GM18873 (cell line): Measurements from ENCODE around the gene LASP1NB.
"Not testable (repeated sequence)": the region's sequence is repeated elsewhere in the genome, so short reads cannot be mapped to it uniquely, and the experiment has no call there.

Experiments used
- ATAC-seq: cut with Tn5 transposase; IDR thresholded peaks from one replicate; pipeline ENCODE4 v1.9.1; 2021; ENCODE audit warnings: mild to moderate bottlenecking, moderate library complexity, moderate number of reproducible peaks; ENCODE audit not compliant: unreplicated experiment, low FRiP score

Gene LASP1NB

DNA sequence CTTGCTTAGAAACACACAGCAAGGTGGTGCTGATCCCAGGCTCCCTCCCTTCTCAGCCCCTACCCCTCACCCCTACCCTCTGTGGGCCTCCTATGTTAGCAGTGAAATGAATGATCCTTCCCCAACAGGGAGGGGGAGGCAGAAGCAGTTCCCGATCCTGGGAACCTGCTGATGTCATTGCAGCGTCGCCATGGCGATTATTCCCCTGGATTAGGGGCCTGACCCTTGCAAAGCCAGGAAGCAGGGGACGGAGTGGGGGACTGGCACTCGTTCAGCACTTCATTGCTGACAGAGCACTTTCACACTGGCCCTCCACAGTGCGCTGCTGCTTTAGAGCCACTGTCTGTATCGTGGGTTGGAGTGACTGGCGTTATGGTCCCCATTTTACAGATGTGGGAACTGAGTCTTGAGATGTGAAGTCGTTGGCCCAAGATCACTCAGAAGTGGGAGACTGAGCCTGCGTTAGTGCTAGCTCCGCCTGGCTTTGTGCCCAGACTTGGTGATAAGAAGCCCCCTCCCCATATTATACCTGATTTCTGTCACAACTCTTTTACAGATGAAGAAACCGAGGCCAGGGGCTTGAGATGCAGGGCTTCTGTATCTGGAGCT is 29.0 kb upstream of the LASP1NB start:
- ATAC-seq, result no peak

DNA sequence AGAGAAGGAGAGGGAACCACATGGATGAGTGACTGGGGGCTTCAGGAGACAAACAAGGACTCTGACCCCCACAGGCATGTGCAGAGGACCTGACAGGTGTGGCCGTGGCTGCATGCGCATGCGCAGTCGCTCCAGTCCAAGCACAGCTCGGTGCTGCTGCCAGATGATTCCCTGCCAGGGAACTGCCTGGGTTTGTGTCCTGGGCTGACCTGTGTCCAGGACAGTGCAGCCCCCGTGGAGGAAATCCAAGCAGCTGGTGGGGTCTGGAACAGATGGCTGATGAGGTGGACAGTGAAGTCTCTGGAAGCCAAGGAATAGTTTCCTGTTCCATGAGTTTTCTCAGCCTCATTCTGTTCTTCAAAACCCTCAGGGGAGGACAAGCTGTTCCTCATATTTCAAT is 28.2 kb upstream of the LASP1NB start:
- no peak for ATAC-seq

GRCh38 chr17:38897671-38898290 is 27.6 kb upstream of the LASP1NB start:
- ATAC-seq, result no peak

GRCh38 chr17:38898291-38898679 is 27.1 kb upstream of the LASP1NB start:
- no peak for ATAC-seq

- no peak for ATAC-seq
Observed at GRCh38 chr17:38898812-38899348, 26.5 kb upstream of the LASP1NB start.

GRCh38 chr17:38899421-38899820 is 26.0 kb upstream of the LASP1NB start:
- no peak for ATAC-seq

DNA sequence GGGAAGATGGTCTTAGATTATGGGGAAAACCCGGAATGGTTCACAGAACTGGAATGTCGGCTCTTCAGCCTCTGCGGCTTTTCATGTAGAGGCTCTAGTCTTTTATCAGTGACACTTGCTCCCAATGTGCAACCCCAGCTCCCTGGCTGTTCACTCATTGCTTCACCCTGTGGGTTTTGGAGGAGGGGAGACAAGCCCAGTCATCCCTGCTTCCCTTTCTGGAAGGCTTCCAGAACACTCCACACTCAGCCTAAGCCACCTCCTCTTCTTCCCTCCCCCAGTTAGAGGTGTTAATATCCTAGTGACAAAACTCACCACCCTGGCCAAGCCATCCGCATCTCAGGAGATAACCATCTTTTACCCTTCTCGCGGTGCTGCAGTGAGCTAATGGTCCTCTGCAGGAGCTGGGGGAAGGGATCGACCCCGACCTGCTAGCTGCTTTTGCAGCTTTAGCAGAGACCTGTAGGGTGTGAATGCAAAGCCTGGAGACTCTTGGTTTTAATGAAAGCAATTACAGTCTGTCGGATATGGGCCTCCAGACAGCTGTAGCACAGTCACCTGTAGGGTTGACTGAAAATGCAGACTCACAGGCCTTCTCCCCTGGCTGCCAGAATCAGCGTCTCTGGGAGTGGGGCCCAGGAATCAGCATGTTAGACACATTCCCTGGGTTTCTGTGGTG is 24.3 kb upstream of the LASP1NB start:
- no peak for ATAC-seq

DNA sequence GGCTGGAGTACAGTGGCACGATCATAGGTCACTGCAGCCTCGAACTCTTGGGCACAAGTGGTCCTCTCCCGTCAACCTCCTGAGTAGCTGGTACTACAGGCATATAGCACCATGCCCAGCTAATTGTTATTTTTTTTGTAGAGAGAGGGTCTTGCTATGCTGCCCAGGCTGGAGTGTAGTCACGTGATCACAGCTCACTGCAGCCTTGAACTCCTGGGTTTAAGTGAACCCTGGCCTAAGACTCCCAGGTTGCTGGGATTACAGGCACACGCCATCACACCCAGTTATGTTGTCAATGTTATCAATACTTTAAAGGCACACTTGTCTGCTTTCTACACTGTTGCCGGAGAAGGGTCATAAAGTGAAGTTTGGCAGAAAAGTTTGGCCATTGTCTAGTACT is 22.0 kb upstream of the LASP1NB start:
- no peak for ATAC-seq

DNA sequence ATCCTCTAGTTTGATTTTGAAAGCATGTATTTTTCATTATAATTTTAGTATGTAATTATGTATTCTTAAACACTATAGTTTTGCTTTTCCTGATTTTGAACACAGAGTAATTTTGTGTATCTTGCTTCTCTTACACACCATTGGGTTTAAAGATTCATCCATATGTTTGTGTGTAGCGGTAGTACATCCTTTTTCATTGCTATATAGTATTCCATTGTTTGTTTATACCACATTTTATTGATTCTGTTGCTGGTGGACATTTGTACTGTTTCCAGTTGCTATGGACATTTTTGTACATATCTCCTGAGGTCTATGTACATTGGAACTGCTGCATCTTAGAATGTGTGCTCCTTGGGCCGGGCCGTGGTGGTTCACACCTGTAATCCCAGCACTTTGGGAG is 20.5 kb upstream of the LASP1NB start:
- no peak for ATAC-seq

DNA sequence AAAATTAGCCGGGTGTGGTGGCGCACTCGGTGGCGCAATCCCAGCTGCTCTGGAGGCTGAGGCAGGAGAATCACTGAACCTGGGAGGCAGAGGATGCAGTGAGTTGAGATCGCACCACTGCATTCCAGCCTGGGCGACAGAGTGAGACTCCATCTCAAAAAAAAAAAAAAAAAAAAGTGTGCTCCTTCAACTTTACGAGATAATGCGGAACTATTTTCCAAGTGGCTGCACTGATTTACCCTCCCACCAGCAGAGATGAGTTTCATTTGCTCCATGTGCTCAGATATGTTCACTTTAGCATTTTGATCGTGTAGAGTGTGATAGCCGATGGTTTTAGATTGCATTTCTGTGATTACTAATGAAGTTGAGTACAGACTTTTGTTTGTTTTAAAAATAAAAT is 20.0 kb upstream of the LASP1NB start:
- ATAC-seq, result no peak

GRCh38 chr17:38906460-38907228 is 18.8 kb upstream of the LASP1NB start:
- ATAC-seq, result no peak

- no peak for ATAC-seq
Observed at GRCh38 chr17:38907930-38908675, 17.3 kb upstream of the LASP1NB start.

GRCh38 chr17:38908676-38909181 is 16.7 kb upstream of the LASP1NB start:
- no peak for ATAC-seq

- ATAC-seq, result no peak
Observed at GRCh38 chr17:38910325-38910724, 15.1 kb upstream of the LASP1NB start.

GRCh38 chr17:38911081-38911730 is 14.2 kb upstream of the LASP1NB start:
- ATAC-seq, result no peak

GRCh38 chr17:38911731-38912081 is 13.7 kb upstream of the LASP1NB start:
- ATAC-seq, result not testable (repeated sequence)

DNA sequence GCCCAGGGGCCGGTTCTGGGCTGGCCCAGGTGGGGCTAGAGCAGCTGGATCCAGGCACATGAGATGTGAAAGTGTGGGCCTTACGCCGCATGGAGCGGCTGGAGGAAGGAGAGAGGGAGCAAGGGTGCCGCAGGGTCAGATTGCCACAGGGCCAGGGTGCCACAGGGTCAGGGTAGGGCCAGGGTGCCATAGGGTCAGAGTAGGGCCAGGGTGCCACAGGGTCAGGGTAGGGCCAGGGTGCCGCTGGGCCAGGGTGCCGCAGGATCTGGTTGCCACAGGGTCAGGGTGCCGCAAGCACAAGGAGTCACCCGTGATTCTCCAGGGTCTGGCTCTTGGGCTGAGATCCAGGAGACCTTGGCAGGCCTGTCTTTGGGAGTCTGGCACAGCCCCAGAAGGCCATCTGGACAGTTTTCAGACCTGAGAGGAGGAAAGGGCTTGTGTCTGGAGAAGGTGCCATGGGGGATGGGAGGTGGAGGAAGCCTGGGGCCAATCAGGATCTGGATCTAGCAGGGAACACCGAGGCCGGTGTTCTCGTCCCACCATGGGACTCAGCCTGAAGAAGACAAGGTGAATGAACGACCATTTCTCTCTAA is 13.1 kb upstream of the LASP1NB start:
- no peak for ATAC-seq

- no peak for ATAC-seq
Observed at GRCh38 chr17:38914741-38915638, 10.4 kb upstream of the LASP1NB start.
